Breast epithelium (tissue), 3 donors: ENCODE measurements around the gene BID.

Experiments
- CTCF ChIP-seq, 3 donors: fragments of 450-650 bp; IDR thresholded peaks; one replicate each; pipeline ENCODE4 v1.5.1; 2016 to 2017; ENCODE audit warnings: antibody characterized with exemption in 3 of 3, mild to moderate bottlenecking in 3 of 3, moderate library complexity in 3 of 3
- POLR2A ChIP-seq: fragments of 450-650 bp; IDR thresholded peaks from one replicate; pipeline ENCODE4 v1.6.1; 2016; ENCODE audit warnings: antibody characterized with exemption, mild to moderate bottlenecking, moderate library complexity
- POLR2AphosphoS5 ChIP-seq, 3 donors: sonication (generic); formaldehyde crosslinking; IDR thresholded peaks; one replicate each; pipeline ENCODE4 v1.6.1; 2017; ENCODE audit warnings: antibody characterized with exemption in 3 of 3

- TF ChIP-seq CTCF (IDR thresholded peaks at IDR 0.05), result no peak
- TF ChIP-seq POLR2A, result no peak
- no peak for TF ChIP-seq POLR2AphosphoS5 (IDR thresholded peaks at IDR 0.05)
Measured at GRCh38 chr22:17712441-17712840, 61.8 kb downstream of the BID start.
